ENCODE results near the gene MACROD1. TPM values are rescaled to one million over a fixed set of nuclear protein-coding genes. Genes with fewer than 3 reads are reported as not detected.

The MACROD1 gene
- total RNA-seq, 1 donor from 2014 or later: 3.4 TPM

DNA sequence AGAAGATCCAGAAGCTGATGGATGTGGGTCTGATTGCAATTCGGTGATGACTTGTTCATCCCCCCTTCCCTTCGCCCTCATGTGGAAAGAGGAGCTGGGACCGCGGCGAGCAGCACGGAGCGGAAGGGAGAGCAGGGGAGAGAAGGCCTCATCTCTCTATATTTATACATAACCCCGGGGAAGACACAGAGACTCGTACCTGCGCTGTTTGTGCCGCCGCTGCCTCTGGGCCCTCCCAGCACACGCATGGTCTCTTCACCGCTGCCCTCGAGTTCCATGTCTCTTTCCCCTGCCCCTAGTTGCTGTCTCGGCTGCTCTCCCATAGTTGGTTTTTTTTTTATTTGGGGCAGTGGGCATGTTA, 38.1 kb upstream of the MACROD1 start:
- H3K9me3 ChIP-seq (ENCODE audit: insufficient read depth, low read depth, low read length): no peaks in the 10 kb centered on the region
- H3K27ac ChIP-seq (ENCODE audit: low read depth, low read length): no peak overlapping the region
- H4K20me1 ChIP-seq (ENCODE audit: insufficient read depth, low read length): peaks cover 42% of the 10 kb centered on the region
- FAIRE-seq (no peak), DNase-seq (ENCODE audit: low read depth) (no peak)
- no peaks in the 10 kb centered on the region for H3K79me2 ChIP-seq (ENCODE audit: insufficient read depth, low read length)
- peak overlapping the region; percentile 20 for H3K4me2 ChIP-seq (ENCODE audit: low read length)
- Mint-ChIP-seq H3K27ac (ENCODE audit: unreplicated experiment) (no peak overlapping the region), H3K36me3 (ENCODE audit: low read depth, unreplicated experiment) (peaks cover 23% of the 10 kb centered on the region), H3K4me1 (ENCODE audit: low read depth, unreplicated experiment) (peaks cover 24% of the 10 kb centered on the region), H3K9me3 (ENCODE audit: unreplicated experiment) (no peaks in the 10 kb centered on the region), H3K27me3 (ENCODE audit: low read depth, unreplicated experiment) (no peaks in the 10 kb centered on the region), H3K4me3 (ENCODE audit: unreplicated experiment) (no peak overlapping the region)
- no peaks in the 10 kb centered on the region for H3K27me3 ChIP-seq (ENCODE audit: insufficient read depth, low read length)
- H3K4me1 ChIP-seq (ENCODE audit: insufficient read depth, low read length): peaks cover 25% of the 10 kb centered on the region
- H3K9ac ChIP-seq (ENCODE audit: low read length): no peak overlapping the region
- no peak overlapping the region for H2AFZ ChIP-seq (ENCODE audit: low read depth, low read length)
- TF ChIP-seq, protein P1, sequence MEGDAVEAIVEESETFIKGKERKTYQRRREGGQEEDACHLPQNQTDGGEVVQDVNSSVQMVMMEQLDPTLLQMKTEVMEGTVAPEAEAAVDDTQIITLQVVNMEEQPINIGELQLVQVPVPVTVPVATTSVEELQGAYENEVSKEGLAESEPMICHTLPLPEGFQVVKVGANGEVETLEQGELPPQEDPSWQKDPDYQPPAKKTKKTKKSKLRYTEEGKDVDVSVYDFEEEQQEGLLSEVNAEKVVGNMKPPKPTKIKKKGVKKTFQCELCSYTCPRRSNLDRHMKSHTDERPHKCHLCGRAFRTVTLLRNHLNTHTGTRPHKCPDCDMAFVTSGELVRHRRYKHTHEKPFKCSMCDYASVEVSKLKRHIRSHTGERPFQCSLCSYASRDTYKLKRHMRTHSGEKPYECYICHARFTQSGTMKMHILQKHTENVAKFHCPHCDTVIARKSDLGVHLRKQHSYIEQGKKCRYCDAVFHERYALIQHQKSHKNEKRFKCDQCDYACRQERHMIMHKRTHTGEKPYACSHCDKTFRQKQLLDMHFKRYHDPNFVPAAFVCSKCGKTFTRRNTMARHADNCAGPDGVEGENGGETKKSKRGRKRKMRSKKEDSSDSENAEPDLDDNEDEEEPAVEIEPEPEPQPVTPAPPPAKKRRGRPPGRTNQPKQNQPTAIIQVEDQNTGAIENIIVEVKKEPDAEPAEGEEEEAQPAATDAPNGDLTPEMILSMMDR (IDR thresholded peaks at IDR 0.05; ENCODE audit: insufficient read depth, low read depth, low read length): no peak
- TF ChIP-seq EZH2 (IDR thresholded peaks at IDR 0.05; ENCODE audit: insufficient read depth, low read length): no peak
- H3K36me3 ChIP-seq (ENCODE audit: insufficient read depth, low read length): peaks cover 42% of the 10 kb centered on the region
- H3K4me3 ChIP-seq (ENCODE audit: insufficient read depth, low read depth, low read length): no peak overlapping the region

DNA sequence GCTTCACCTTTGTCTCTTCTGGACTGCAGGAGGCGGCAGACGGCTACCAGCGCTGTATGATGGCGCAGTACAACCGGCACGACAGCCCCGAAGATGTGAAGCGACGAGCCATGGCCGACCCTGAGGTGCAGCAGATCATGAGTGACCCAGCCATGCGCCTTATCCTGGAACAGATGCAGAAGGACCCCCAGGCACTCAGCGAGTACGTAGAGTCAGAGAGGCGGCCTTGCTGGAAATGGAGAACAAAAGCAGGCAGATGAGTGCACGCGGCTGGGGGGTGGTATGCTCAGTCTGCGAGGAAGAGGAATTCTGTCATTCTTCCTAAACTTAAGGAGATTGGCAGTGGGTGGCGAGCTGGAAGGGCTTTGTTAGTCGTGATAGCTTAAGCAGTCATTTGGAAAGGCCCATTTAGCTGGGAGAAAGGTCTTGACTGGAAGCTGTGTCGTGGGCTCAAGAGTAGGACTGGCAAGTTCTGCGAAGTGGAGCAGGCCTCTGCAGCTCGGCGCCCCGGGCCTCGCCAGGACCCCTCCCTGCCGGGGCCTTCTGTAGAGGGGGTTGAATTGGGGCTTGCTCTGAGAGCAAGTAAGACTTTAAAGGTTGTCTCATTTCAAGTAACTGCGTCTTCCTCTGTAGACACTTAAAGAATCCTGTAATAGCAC, 37.6 kb upstream of the MACROD1 start:
- no peak overlapping the region for H3K4me2 ChIP-seq (ENCODE audit: low read length)
- H4K20me1 ChIP-seq (ENCODE audit: insufficient read depth, low read length): peaks cover 42% of the 10 kb centered on the region
- H3K27ac ChIP-seq (ENCODE audit: low read depth, low read length): no peak overlapping the region
- no peaks in the 10 kb centered on the region for H3K27me3 ChIP-seq (ENCODE audit: insufficient read depth, low read length)
- Mint-ChIP-seq H3K27ac (ENCODE audit: unreplicated experiment) (no peak overlapping the region), H3K4me3 (ENCODE audit: unreplicated experiment) (no peak overlapping the region), H3K27me3 (ENCODE audit: low read depth, unreplicated experiment) (no peaks in the 10 kb centered on the region), H3K9me3 (ENCODE audit: unreplicated experiment) (no peaks in the 10 kb centered on the region), H3K36me3 (ENCODE audit: low read depth, unreplicated experiment) (peaks cover 20% of the 10 kb centered on the region), H3K4me1 (ENCODE audit: low read depth, unreplicated experiment) (peaks cover 24% of the 10 kb centered on the region)
- no peaks in the 10 kb centered on the region for H3K79me2 ChIP-seq (ENCODE audit: insufficient read depth, low read length)
- no peak overlapping the region for H3K4me3 ChIP-seq (ENCODE audit: insufficient read depth, low read depth, low read length)
- no peak for DNase-seq (ENCODE audit: low read depth)
- no peaks in the 10 kb centered on the region for H3K9me3 ChIP-seq (ENCODE audit: insufficient read depth, low read depth, low read length)
- H2AFZ ChIP-seq (ENCODE audit: low read depth, low read length): no peak overlapping the region
- H3K9ac ChIP-seq (ENCODE audit: low read length): no peak overlapping the region
- no peak for FAIRE-seq
- no peak for TF ChIP-seq EZH2 (IDR thresholded peaks at IDR 0.05; ENCODE audit: insufficient read depth, low read length)
- TF ChIP-seq, protein P1 (IDR thresholded peaks at IDR 0.05; ENCODE audit: insufficient read depth, low read depth, low read length): no peak
- H3K36me3 ChIP-seq (ENCODE audit: insufficient read depth, low read length): peaks cover 42% of the 10 kb centered on the region
- H3K4me1 ChIP-seq (ENCODE audit: insufficient read depth, low read length): peaks cover 25% of the 10 kb centered on the region

DNA sequence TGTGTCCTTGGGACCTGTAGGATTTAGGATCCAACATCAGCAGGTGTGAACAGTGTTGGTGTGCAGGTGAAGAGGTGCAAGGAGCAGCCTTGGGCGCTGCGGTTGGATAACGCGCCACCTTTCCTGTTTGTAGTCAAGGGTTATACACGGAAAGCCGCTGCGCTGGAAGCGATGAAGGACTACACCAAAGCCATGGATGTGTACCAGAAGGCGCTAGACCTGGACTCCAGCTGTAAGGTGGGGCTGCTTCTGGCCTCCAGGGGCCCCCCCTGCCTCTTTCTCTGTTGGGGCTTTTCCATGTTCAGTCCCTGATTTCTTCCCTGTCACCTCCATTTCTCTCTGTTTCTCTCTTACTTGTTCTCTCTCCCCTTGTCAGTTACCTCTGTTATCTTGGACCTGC, 37.1 kb upstream of the MACROD1 start:
- Mint-ChIP-seq H3K4me1 (ENCODE audit: low read depth, unreplicated experiment) (peaks cover 24% of the 10 kb centered on the region), H3K4me3 (ENCODE audit: unreplicated experiment) (no peak overlapping the region), H3K36me3 (ENCODE audit: low read depth, unreplicated experiment) (peaks cover 20% of the 10 kb centered on the region), H3K27ac (ENCODE audit: unreplicated experiment) (no peak overlapping the region), H3K9me3 (ENCODE audit: unreplicated experiment) (no peaks in the 10 kb centered on the region), H3K27me3 (ENCODE audit: low read depth, unreplicated experiment) (no peaks in the 10 kb centered on the region)
- Histone ChIP-seq H3K4me3 (ENCODE audit: insufficient read depth, low read depth, low read length) (no peak overlapping the region), H3K27me3 (ENCODE audit: insufficient read depth, low read length) (no peaks in the 10 kb centered on the region), H3K9me3 (ENCODE audit: insufficient read depth, low read depth, low read length) (no peaks in the 10 kb centered on the region), H3K27ac (ENCODE audit: low read depth, low read length) (no peak overlapping the region), H2AFZ (ENCODE audit: low read depth, low read length) (no peak overlapping the region), H4K20me1 (ENCODE audit: insufficient read depth, low read length) (peaks cover 42% of the 10 kb centered on the region), H3K9ac (ENCODE audit: low read length) (no peak overlapping the region), H3K4me1 (ENCODE audit: insufficient read depth, low read length) (peaks cover 20% of the 10 kb centered on the region), H3K36me3 (ENCODE audit: insufficient read depth, low read length) (peaks cover 44% of the 10 kb centered on the region), H3K79me2 (ENCODE audit: insufficient read depth, low read length) (no peaks in the 10 kb centered on the region), H3K4me2 (ENCODE audit: low read length) (no peak overlapping the region)
- DNase-seq (ENCODE audit: low read depth) (no peak), FAIRE-seq (no peak)
- TF ChIP-seq, protein P1 (IDR thresholded peaks at IDR 0.05; ENCODE audit: insufficient read depth, low read depth, low read length): no peak
- TF ChIP-seq EZH2 (IDR thresholded peaks at IDR 0.05; ENCODE audit: insufficient read depth, low read length): no peak

Data from astrocyte (in vitro differentiated cells and primary cell).